HCT116 (cell line): Measurements from ENCODE around the gene RIPOR3.

Experiments used
- CTCF ChIP-seq, 3 experiments: fragments of 200-600 bp in 1 of 3; sonication (generic) in 1 of 3; IDR thresholded peaks in 2 of 3; conservative IDR thresholded peaks in 1 of 3; 2 replicates each; pipeline ENCODE4 v1.5.1; 2012 to 2017; ENCODE audit warnings: low read depth in 2 of 3, low read length in 2 of 3, antibody characterized with exemption in 1 of 3, borderline replicate concordance in 1 of 3, control low read depth in 1 of 3, mild to moderate bottlenecking in 1 of 3, mixed read lengths in 1 of 3, mixed run types in 1 of 3, moderate library complexity in 1 of 3; ENCODE audit not compliant: insufficient read depth in 1 of 3
- EZH2 ChIP-seq: fragments of 200-600 bp; sonication (generic); IDR thresholded peaks from 2 replicates; pipeline ENCODE4 v1.6.1; 2017; ENCODE audit warnings: antibody characterized with exemption, mixed run types
- JUND ChIP-seq: IDR thresholded peaks from 2 replicates; pipeline ENCODE4 v1.6.1; 2012
- POLR2AphosphoS5 ChIP-seq: IDR thresholded peaks from 2 replicates; pipeline ENCODE4 v1.6.1; 2011; ENCODE audit warnings: mild to moderate bottlenecking, low read depth, low read length, moderate library complexity
- REST ChIP-seq: IDR thresholded peaks from 2 replicates; pipeline ENCODE4 v1.6.1; 2012; ENCODE audit warnings: low read depth
- SP1 ChIP-seq: IDR thresholded peaks from 2 replicates; pipeline ENCODE4 v1.6.1; 2012; ENCODE audit warnings: low read depth

- TF ChIP-seq CTCF (IDR thresholded peaks at IDR 0.05 in 2 of 3, conservative IDR thresholded peaks at IDR 0.05 in 1 of 3; ENCODE audit: borderline replicate concordance in 1 of 3, insufficient read depth in 1 of 3, low read depth in 2 of 3, low read length in 2 of 3) (no peak), REST (no peak), JUND (no peak), POLR2AphosphoS5 (no peak), EZH2 (no peak), SP1 (no peak)
Measured at GRCh38 chr20:50628332-50628731, 63.0 kb downstream of the RIPOR3 start.
